H9 (cell line): ENCODE data around the gene THSD4. TPM values are rescaled to one million over a fixed set of nuclear protein-coding genes. Genes with fewer than 3 reads are reported as not detected.

Experiments
- DNase-seq: peaks from one replicate; pipeline ENCODE4 v3.0.0-alpha.2; 2017
- H2AFZ ChIP-seq: one replicate; pipeline ENCODE4 v1.6.1; 2013; ENCODE audit warnings: mild to moderate bottlenecking, low read length, control low read depth, moderate library complexity
- H2AK5ac ChIP-seq: 2 replicates; pipeline ENCODE4 v1.6.1; 2013; ENCODE audit warnings: low read length, control low read depth, mixed read lengths; ENCODE audit not compliant: insufficient read length
- H2BK120ac ChIP-seq: one replicate; pipeline ENCODE4 v1.6.1; 2013; ENCODE audit warnings: low read depth, mild to moderate bottlenecking, low read length, control low read depth, inconsistent platforms; ENCODE audit not compliant: poor library complexity, severe bottlenecking
- H2BK12ac ChIP-seq: 2 replicates; pipeline ENCODE4 v1.6.1; 2013; ENCODE audit warnings: low read length, control low read depth, mixed read lengths, low read depth; ENCODE audit not compliant: insufficient read length
- H2BK15ac ChIP-seq: 2 replicates; pipeline ENCODE4 v1.6.1; 2013; ENCODE audit warnings: low read depth, low read length, control low read depth
- H2BK20ac ChIP-seq: one replicate; pipeline ENCODE4 v1.6.1; 2013; ENCODE audit warnings: low read depth, mild to moderate bottlenecking, low read length, control low read depth, inconsistent platforms; ENCODE audit not compliant: poor library complexity, severe bottlenecking
- H2BK5ac ChIP-seq: 2 replicates; pipeline ENCODE4 v1.6.1; 2013; ENCODE audit warnings: low read length, control low read depth, mixed read lengths; ENCODE audit not compliant: insufficient read length
- H3K14ac ChIP-seq: 2 replicates; pipeline ENCODE4 v1.6.1; 2013; ENCODE audit warnings: low read length, control low read depth; ENCODE audit not compliant: insufficient read depth
- H3K18ac ChIP-seq: 2 replicates; pipeline ENCODE4 v1.6.1; 2013; ENCODE audit warnings: low read depth, mild to moderate bottlenecking, mixed read lengths, low read length, control low read depth; ENCODE audit not compliant: insufficient read length
- H3K23ac ChIP-seq: 2 replicates; pipeline ENCODE4 v1.6.1; 2013; ENCODE audit warnings: low read length, control low read depth, mixed read lengths, low read depth; ENCODE audit not compliant: insufficient read length
- H3K23me2 ChIP-seq: 2 replicates; pipeline ENCODE4 v1.6.1; 2013; ENCODE audit warnings: low read depth, mild to moderate bottlenecking, mixed read lengths, low read length, control low read depth; ENCODE audit not compliant: insufficient read length, poor library complexity, severe bottlenecking
- H3K27ac ChIP-seq: 2 replicates; pipeline ENCODE4 v1.5.1; 2013; ENCODE audit warnings: low read length, control low read depth, mixed read lengths, low read depth; ENCODE audit not compliant: insufficient read length
- H3K27me3 ChIP-seq: 2 replicates; pipeline ENCODE4 v1.6.1; 2013; ENCODE audit warnings: low read length, control low read depth, inconsistent platforms; ENCODE audit not compliant: insufficient read depth
- H3K4ac ChIP-seq: 2 replicates; pipeline ENCODE4 v1.6.1; 2013; ENCODE audit warnings: low read depth, mild to moderate bottlenecking, control low read depth, inconsistent platforms, low read length, moderate library complexity
- H3K4me1 ChIP-seq: 2 replicates; pipeline ENCODE4 v1.6.1; 2013; ENCODE audit warnings: low read length, control low read depth, inconsistent platforms; ENCODE audit not compliant: insufficient read depth
- H3K4me2 ChIP-seq: 2 replicates; pipeline ENCODE4 v1.6.1; 2013; ENCODE audit warnings: low read length, control low read depth, mixed read lengths; ENCODE audit not compliant: insufficient read length, insufficient read depth
- H3K56ac ChIP-seq: 2 replicates; pipeline ENCODE4 v1.6.1; 2013; ENCODE audit warnings: low read depth, mild to moderate bottlenecking, mixed read lengths, low read length, control low read depth; ENCODE audit not compliant: insufficient read length
- H3K79me1 ChIP-seq: 2 replicates; pipeline ENCODE4 v1.6.1; 2013; ENCODE audit warnings: low read depth, mild to moderate bottlenecking, moderate library complexity, low read length, control low read depth, inconsistent platforms; ENCODE audit not compliant: insufficient read depth, poor library complexity, severe bottlenecking
- H3K79me2 ChIP-seq: 2 replicates; pipeline ENCODE4 v1.6.1; 2013; ENCODE audit warnings: low read length, control low read depth, inconsistent platforms; ENCODE audit not compliant: insufficient read depth
- H3K9ac ChIP-seq: 2 replicates; pipeline ENCODE4 v1.6.1; 2013; ENCODE audit warnings: low read length, control low read depth, mixed read lengths; ENCODE audit not compliant: insufficient read length; ENCODE audit errors: extremely low read depth
- H3K9me3 ChIP-seq: one replicate; pipeline ENCODE4 v1.6.1; 2013; ENCODE audit warnings: low read depth, low read length, inconsistent platforms; ENCODE audit not compliant: control insufficient read depth
- H3T11ph ChIP-seq: one replicate; pipeline ENCODE4 v1.6.1; 2013; ENCODE audit warnings: mild to moderate bottlenecking, low read length, control low read depth, inconsistent platforms
- H4K20me1 ChIP-seq: one replicate; pipeline ENCODE4 v1.6.1; 2013; ENCODE audit not compliant: control insufficient read depth, insufficient read length, insufficient read depth
- H4K5ac ChIP-seq: 2 replicates; pipeline ENCODE4 v1.6.1; 2013; ENCODE audit warnings: low read depth, mild to moderate bottlenecking, mixed read lengths, low read length, control low read depth; ENCODE audit not compliant: insufficient read length
- H4K8ac ChIP-seq: replicated peaks from 2 replicates; pipeline ENCODE4 v1.6.1; 2013; ENCODE audit warnings: low read length, control low read depth, mixed read lengths, low read depth; ENCODE audit not compliant: insufficient read length
- H4K91ac ChIP-seq: 2 replicates; pipeline ENCODE4 v1.6.1; 2013; ENCODE audit warnings: low read depth, mild to moderate bottlenecking, moderate library complexity, mixed read lengths, low read length, control low read depth; ENCODE audit not compliant: insufficient read length
- H3K27ac Mint-ChIP-seq, 3 experiments: 2 replicates in 2 of 3; 3 replicates in 1 of 3; pipeline ENCODE4 v1.8.0; 2020 to 2021; ENCODE audit warnings: mixed read lengths in 3 of 3, mild to moderate bottlenecking in 1 of 3, moderate library complexity in 1 of 3
- H3K27me3 Mint-ChIP-seq: 2 replicates; pipeline ENCODE4 v1.8.0; 2021; ENCODE audit warnings: low read depth, mild to moderate bottlenecking, moderate library complexity, mixed read lengths
- H3K36me3 Mint-ChIP-seq, 3 experiments: 2 replicates in 2 of 3; 3 replicates in 1 of 3; pipeline ENCODE4 v1.8.0; 2020 to 2021; ENCODE audit warnings: low read depth in 3 of 3, mixed read lengths in 3 of 3; ENCODE audit not compliant: insufficient read depth in 1 of 3
- H3K4me1 Mint-ChIP-seq, 2 experiments: 2 replicates each; pipeline ENCODE4 v1.8.0; 2020; ENCODE audit warnings: mixed read lengths in 2 of 2
- H3K4me3 Mint-ChIP-seq, 2 experiments: 2 replicates in 1 of 2; 3 replicates in 1 of 2; pipeline ENCODE4 v1.8.0; 2020 to 2021; ENCODE audit warnings: mild to moderate bottlenecking in 2 of 2, mixed read lengths in 2 of 2, moderate library complexity in 1 of 2
- H3K9me3 Mint-ChIP-seq, 2 experiments: 2 replicates in 1 of 2; 3 replicates in 1 of 2; pipeline ENCODE4 v1.8.0; 2020; ENCODE audit warnings: mild to moderate bottlenecking in 2 of 2, mixed read lengths in 2 of 2, moderate library complexity in 1 of 2
- CTCF ChIP-seq: fragments of 200-600 bp; sonication (generic); conservative IDR thresholded peaks from 3 replicates; pipeline ENCODE4 v1.8.0; 2021; ENCODE audit warnings: antibody characterized with exemption, mild to moderate bottlenecking
- WGBS: extraction: QIAGEN DNeasy Blood & Tissue Kit; methylation state at CpG from one replicate; pipeline ENCODE4 v1.1.7; 2013; ENCODE audit warnings: missing lambda C conversion rate, low lambda C conversion rate, mixed read lengths; ENCODE audit not compliant: insufficient read length; ENCODE audit errors: extremely low coverage; 5-methylcytosine and 5-hydroxymethylcytosine counted together
- total RNA-seq: library from RNA; stranded (reverse); gene quantifications from 2 replicates; pipeline ENCODE4 v1.2.1, GENCODE V29; 2021

The THSD4 gene
- total RNA-seq, 1 experiment from 2014 or later = 5.5 TPM

GRCh38 chr15:71333839-71334238 lies 218.6 kb downstream of the THSD4 start:
- Histone ChIP-seq H3K27me3 (no peaks in the 10 kb centered on the region), H2BK12ac (no peak overlapping the region), H4K20me1 (no peaks in the 10 kb centered on the region), H3K23me2 (no peaks in the 10 kb centered on the region), H2BK15ac (no peak overlapping the region), H2BK120ac (no peak overlapping the region), H3K56ac (no peak overlapping the region), H3K18ac (no peak overlapping the region), H3K4me2 (no peak overlapping the region), H3K79me1 (no peaks in the 10 kb centered on the region), H2BK20ac (no peak overlapping the region), H3K4me1 (peaks cover 16% of the 10 kb centered on the region; the same call in 1 of the 2 replicates), H3K79me2 (no peaks in the 10 kb centered on the region), H3K14ac (no peak overlapping the region), H3T11ph (no peak overlapping the region), H3K27ac (no peak overlapping the region), H3K9me3 (no peaks in the 10 kb centered on the region), H4K8ac (no peak overlapping the region), H2AFZ (no peak overlapping the region), H3K9ac (no peak overlapping the region), H3K4ac (no peak overlapping the region), H4K5ac (no peak overlapping the region), H2AK5ac (no peak overlapping the region), H4K91ac (no peak overlapping the region), H2BK5ac (no peak overlapping the region), H3K23ac (no peak overlapping the region)
- Mint-ChIP-seq H3K27me3 (no peaks in the 10 kb centered on the region; the same call in 1 of the 2 replicates), H3K4me3 (no peak overlapping the region), H3K27ac (no peak overlapping the region), H3K36me3 (no peaks in the 10 kb centered on the region), H3K4me1 (peaks cover 47 to 51% of the 10 kb centered on the region in 2 experiments), H3K9me3 (no peaks in the 10 kb centered on the region)
- no peak for DNase-seq
- no CpG with 5 or more reads among the region's 3 CpGs for WGBS
- TF ChIP-seq CTCF = no peak
